ENCODE results near the gene FAM200C.

FAM200C gene

DNA sequence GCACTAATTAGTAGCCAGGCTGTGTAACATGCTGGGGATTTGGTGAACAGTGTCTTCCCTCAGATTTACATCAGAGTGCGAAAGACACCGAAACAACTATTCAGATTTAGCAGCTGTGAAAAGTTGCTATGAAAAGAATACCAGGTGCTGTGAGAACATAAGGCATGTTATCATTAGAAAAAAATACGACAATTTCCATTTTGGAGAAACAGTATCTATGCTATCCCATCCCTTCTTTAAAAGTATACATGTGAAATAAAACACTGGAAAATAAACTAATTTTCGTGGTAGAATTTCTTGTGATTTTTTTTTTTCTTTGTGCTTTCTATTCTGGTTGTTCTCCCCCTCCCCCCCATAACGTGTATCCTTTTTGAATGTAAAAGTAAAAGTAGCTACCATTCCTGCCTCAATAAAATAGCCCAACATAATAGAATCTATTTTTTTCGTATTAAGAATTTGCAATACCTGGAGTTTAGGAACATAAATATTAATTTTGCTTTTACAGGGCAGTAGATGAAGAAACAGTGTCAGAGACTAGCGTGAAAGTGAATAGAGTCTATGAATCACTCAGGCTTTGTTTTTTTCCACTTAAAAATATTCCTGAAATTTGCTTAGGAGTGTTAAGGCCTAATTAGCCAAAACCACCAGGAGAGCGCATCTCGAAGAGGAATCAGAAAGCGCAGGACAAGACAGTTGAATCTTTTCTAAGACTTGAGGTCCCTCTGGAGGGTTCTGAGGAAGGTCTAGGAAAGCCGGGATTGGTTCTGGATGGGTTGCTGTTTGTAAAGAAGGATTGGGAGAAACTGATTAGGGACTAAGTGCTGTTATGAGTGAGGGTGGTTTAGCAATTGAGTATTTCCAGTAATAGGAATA, 19.8 kb upstream of the FAM200C start:
- no peak for DNase-seq

DNA sequence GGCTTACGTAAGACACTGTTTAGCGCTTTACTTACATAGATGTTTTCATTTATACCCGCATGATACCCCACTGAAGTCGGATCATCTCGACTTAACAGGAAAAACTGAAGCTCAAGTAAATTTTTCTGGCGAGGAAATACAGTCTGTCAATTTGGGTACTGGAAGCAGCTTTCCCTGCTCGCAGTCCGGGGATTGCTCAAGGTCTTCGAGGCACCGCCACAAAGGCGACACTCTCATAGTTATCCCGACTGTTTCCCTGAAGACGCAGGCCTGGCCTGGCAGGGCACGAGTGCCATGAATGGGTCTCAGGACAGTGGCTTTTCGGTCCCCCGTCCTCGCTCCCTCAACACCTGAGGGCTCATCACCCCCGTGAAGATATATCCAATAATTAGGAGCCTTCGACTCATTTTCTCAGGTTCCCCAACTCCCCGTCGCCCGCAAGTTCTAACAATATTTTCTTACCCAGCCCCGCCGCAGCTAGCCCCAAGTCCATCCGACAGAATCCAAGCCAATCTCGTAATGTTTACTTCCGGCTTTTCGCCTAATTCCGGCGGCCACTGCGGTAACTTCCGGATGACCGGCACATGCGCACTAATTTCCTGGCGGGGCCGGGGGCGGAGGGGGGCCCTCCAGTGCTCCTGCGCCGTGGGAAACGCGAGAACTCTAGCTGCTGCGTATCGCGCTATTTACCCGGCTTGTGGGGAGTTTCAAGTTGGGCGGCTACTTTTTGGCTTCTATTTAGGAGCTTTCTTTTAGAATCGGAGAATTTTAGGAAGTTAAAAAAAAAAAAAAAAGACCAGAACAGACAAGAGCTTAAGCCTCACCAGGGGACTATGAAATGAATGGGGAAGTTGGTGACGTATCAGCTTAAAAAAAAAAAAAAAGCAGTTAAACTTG, 19.0 kb upstream of the FAM200C start, which contains the start of gene SLU7:
SLU7 (minus strand) TSS at position 521 of the 897 bp plus-strand sequence. CDS start 3,787 bp downstream, outside the sequence.
- DNase-seq = peak; percentile 92

DNA sequence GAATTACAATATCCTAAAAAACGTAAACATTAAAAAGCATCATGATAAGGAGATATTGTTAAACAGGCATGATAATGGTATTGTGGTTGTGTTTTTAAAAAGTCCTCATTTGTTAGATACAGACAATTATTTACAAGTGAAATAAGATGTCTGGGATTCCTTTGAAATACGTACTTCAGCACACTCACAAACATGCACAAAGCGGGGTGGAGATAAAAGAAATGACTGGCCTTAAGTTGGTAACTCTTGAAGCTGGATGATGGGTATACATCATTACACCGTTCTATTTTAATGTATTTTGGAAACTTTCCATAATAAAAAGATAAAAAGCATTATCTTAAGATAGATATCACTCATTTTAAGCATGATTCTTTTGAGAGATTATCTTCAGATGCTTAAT, 1.0 kb downstream of the FAM200C start:
- no peak for DNase-seq

DNA sequence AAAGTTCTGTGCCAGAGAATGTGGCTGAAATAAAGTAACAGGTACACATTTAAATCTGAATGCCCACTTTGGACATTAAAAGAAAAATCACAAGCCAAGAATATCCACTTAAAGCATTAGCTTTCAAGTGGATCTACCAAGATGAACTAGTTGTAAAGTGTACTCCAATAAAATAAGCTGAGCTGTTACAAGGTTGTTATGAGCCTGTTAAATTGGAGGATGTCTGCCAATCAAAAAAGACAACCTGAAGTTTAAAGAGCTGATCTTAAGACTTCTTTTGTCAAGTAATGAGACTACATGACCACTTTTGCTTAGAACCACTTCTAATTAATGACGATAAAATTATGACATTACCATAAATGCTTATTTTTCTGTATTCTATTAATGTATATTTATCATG, 2.4 kb downstream of the FAM200C start:
- DNase-seq = no peak

DNA sequence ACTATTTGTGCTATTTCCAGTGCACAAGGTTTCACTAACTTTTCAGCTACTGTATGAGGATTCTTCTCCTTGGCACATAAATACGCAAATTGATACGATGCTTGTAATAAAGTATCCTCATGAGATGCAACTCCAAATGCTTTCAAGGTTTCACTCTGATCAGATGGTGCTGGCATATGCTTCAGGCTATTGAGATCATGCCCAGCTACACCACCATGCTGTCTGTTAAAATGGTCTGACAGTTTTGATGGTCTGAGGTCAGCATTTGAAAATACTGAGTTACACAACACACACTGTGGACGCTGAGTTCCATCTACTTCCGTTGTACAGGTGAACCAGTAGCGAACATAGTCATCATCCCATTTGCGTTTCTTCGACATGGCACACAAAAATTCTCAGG, 4.7 kb downstream of the FAM200C start:
- DNase-seq = no peak

DNA sequence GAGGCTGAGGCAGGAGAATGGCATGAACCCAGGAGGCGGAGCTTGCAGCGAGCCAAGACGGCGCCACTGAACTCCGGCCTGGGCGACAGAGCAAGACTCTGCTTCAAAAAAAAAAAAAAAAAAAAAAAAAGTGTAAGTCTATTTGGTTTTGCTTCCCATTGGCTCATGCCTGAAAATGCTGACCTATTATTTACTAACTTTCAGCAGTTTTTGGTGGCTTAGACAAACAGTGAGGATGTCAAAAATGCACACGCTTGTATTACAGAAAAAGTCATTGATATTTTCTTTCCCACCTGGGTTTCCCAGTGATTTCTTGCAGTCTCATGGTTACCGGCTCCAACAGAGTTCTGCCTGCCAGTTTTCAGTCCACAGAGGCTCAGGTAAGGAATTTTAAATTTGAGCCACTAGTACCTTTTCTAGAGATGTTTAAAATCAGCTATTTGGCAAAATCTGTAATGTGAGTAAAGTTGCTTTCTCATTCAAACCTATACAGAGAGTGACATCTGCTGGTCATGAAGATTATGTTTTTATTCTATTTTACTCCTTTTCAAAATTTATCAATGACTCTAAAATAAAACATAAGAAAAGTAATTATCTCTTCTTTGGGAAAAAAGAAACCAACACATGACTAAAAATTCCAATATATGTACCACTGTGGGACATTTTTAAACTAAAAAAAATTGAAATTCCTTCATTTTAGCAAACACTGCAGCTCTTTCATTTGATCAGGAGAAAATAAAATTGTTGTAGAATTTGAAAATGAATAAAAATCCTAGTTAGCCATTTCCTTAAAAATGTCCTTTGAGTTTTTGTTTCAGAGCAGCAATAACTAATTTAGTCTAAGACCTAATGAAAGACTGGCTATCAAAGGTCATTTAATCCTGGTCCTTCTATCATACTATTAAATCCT, 8.8 kb downstream of the FAM200C start:
- DNase-seq = peak; percentile 61

DNA sequence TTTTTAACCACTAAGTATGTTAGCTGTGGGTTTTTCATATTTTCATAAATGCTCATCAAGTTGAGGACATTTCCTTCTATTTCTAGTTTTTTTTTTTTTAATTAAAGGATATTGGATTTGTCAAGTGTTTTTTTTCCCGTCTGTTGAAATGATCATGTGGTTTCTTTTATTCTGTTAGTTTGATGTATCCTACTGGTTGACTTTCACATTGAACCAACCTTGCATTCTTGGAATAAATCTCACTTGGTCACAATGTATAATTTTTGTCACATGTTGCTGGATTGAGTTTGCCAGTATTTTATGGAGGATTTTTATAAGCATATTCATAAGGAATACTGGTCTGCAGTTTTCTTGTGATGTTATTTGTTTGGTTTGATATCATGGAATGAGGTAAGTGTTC, 12.4 kb downstream of the FAM200C start:
- DNase-seq = no peak

DNA sequence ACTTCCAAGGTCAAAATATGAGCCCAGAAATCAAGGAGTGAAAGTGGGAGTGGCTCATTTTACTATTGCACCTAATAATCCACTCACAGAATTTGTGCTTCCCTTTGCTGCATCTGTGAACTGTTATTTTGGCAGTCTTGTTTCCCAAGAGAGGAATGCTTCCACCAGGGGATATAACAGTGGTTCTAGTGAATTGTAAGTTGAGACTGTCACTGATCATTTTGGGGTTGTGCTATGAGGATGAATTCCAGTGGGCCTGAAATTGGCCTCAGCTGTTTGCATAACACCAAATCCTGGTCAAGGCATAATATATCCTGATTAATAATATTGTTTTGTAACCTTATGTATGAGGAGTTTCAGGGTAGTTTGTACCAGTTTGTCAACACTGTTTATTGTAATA, 14.4 kb downstream of the FAM200C start:
- no peak for DNase-seq

DNA sequence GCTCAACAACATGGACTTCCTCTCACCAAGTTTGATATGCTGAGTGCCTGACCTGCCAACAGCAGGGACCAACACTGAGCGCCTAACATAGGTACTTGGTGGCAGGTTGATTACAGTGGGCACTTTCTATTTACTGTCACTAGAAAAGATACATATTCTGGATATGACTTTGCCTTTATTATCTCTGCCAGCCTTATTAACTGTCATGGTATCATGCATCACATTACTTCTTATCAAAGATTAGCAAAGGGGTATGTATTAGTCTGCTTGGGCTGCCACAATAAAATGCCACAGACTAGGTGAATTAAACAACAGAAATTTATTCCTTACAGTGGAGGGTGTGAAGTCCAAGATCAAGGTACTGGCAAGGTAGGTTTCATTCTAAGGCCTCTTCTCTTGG, 15.2 kb downstream of the FAM200C start:
- DNase-seq = peak; percentile 75

DNA sequence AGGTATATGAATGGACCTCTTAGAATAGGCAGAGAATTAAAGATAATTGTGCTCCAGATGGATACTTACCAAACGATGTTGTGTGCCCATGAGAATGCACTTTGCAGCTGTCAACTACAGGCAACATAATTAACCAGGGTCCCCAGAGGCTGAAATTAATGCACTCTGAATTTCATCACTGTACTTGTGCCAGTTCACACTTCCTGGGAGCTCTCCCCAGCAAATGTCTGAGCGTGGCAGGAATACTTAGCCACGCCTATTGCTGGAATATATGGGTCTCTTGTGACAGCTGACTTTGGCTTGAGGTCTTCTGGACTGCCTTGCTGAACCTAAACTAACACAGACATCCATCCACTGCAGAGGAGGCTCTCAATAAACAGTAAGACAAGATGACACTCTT, 17.5 kb downstream of the FAM200C start:
- no peak for DNase-seq

DNA sequence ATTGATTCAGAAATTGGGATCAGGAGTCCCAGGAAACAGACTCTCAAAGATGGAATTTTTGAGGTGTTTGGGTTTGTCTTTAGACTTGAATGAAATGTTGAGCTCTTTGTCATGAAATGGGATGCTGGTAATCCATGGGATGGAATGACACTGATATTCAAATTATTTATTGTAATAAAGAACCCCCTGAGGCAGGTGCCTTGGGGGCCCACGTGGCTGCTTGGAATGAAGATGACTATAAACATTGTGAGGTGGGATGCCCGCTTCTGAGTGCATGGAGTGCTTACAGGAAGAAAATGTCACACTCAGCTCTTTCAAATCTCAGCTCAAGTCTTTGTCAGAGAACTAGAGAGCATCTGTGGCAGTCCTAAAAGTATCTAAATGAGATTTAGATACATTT, 19.8 kb downstream of the FAM200C start:
- DNase-seq = no peak

DNA sequence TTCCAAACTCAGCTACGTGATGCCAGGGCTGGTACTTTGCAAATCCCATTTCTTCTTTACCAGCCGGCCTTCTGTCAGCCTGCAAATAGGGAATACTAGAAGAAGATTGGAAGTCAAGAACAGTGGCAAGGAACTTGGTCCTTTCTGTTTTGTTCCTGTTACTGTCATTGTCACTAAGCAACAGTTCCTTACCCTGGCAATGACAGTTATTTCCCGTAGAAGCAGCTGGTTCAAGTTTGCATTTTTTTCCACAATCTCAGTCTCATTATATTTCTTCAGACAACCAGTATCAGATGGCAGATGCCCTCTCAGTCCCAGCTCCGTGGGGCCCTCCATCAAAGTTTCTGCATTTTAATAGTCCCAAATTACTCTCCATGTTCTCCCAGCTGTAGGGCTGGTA, 20.3 kb downstream of the FAM200C start:
- DNase-seq = no peak

DNA sequence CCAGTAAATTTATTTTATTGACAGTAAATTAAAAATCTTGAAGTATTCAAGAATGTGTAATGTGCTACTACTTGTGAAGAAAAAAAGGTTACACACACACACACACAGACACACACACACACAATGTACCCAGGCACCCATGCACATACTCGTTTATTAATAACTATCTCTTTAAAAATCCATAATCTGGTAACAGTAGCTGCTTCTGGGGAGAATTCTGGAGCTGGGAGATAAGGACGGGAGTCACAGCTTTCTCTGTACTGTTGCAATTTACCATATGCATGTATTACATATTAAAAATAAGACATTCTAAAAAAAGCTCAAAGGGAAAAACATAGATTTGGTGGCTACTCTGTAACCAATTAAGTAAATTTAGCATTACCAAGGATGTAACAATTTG, 21.5 kb downstream of the FAM200C start:
- peak; percentile 88 for DNase-seq

DNA sequence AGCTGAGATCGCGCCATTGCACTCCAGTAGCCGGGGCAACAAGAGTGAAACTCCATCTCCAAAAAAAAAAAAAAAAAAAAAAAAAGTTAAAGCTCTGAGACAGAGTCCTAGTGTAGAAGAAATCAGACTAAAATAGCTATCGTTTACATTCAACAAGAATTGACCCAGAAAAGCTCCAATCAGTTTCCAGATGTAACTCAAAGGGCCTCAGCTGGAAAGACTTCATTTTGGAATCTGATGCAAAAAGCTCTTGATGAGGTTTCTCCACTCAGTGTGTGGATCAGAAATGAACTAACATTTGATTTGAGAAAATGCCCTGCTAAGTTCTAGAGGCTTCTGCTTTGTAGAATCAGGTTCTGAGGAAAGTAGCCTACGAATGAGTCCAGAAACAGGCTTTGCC, 22.2 kb downstream of the FAM200C start:
- DNase-seq = no peak

DNA sequence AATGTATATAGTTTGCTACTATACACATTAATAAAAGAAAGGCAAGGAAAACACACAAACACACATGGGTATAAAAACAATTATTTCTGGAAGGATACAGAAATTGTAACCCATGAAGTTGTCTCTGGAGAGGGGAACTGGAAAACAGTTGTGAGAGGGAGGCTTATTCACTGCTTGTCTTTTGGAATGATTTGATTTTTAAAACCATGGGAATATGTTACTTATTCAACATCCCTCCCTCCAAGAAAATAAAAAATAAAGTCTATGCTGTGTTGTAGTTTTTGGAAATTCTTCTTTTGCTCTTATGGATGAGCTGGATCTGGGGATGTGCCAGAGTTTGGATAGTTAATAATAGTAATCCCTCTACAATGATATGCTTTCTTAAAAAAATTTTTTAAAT, 23.4 kb downstream of the FAM200C start:
- no peak for DNase-seq

DNA sequence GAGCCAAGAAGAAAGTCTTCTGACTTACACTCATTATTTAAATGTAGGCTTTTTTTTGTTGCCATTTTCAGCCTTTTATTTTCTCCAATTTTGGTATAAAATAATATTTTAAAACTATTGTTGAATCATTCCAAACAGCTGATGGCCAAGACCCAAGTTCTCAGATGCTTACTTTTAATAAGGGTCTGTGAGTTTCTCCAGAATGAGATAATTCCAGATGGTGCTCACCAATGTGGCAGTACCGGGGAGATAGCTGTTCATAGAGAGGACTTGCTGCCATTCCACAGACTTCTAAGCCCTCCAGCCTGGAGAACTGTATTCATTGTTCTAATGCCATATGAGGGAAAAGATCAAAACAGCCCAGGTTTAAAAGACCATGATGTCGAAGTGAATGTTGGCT, 24.2 kb downstream of the FAM200C start:
- no peak for DNase-seq

DNA sequence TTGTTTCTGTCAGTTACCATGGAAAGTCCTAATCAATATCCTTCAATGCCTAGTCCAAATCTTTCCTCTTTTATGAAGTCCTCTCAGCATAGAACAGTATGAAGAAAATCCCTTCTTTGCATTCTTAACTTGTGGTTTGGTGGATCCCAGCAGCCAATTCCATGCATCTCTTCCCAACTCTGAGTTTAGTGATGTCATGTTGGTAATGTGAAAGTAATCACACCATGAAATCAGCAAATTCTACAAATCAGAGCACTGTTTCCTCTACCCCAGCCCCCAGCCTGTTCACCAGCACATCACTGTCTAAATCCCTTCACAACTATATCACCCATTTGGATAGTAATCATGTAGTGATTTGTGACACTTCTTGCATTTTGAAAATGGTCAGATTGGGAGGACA, 24.7 kb downstream of the FAM200C start:
- no peak for DNase-seq

DNA sequence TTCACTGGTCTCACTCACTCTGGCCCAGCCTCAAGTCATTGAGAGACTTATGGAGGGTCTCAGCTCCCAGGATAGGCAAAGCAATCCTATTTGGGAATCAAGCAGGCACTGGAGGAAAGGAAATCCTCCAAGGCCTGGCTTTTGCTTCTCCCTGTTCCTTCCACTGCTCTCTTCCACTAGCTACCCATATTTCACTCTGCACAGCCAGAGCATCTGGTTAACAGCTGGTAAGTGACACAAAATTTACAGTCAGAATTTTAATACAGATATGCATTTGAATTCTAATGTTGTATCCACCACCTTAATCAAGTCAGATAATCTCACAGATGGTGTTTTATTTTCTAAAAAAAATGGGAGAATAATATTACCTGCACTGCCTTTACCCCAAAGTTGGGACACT, 28.6 kb downstream of the FAM200C start:
- DNase-seq = no peak

DNA sequence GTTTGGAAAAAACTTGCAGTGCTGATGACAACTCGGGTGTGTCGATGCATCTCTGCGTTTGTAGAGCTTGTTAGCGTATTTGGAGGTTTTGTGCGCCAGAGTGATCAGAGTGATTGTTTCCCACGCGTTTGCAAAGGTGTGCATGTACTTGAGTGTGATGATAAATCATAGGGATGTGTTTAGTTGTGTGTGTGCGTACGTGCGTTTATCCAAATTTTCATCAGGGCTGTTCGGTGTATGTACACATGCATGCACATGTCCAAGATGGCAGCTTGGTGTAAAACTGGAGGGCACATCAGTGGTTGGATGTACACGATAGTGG, 29.2 kb downstream of the FAM200C start:
- DNase-seq = no peak

DNA sequence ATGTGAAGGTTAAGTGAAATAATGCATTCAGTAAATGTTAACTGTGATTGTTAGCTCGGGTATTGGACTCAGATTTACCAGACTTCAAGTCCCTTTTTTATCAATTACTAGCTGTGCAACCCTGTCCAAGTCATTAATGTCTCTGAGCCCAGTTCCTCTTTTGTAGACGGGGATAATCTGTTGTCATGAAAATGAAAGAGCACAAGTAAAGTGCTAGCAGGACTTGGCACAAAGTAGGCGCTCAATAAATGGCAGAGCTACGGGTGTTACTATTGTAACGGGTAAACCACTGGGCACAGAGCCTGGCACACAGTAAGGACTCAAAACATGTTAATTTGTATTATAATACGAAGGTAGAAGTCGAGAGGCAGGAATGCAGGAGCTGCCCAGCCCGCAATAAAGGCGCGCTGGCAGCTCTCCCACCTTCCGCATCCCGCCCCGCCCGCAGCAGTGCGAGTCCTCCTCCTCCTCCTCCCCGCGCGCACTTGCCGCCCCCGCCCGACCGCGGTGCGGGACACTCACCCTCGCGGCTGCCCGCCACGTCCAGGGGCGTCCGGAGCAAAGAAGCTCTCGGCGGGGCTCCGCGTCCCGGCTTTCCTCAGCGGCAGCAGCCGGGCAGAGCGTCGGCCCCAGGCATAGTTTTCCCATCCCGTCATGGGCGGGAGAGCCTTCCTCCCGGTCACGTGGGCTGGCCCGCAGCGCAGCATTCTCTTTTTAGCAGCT, 29.7 kb downstream of the FAM200C start, which contains the start of gene C1QTNF2:
C1QTNF2 (minus strand) TSS at position 637 of the 723 bp plus-strand sequence. CDS start 15,615 bp downstream, outside the sequence.
- DNase-seq = no peak

DNA sequence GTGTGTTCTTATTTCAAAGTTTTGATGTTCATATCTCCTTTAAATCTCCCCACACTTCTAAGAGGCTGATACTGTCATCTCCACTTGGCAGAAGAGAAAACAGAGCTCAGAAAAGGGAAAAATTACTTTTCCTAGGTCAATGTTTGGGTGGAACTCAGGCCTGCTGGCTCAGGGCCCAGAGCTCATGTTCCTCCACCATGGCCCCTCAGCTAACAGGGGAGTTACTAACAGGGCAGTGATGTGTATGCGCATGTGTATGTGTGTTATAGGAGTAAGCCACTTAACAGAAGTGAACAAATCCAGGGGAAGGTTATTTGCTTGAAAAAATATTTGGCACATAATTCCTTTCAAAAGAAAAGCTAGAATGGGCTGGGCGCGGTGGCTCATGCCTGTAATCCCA, 32.0 kb downstream of the FAM200C start:
- DNase-seq = no peak

DNA sequence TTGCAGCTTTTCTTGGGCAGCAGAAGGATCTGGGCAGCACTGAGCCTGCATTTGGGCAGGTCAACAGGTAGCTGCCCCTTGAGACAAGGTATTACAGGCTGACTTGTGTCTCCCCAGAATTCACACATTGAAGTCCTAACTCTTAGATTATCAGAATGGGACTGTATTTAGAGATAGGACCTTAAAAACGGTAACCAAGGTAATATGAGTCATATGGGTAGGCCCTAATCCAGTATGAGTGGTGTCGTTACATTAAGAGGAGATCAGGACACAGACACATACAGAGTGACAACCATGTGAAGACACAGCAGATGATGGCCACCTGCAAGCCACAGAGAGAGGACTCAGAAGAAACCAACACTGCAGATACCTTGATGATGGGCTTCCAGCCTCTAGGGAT, 32.6 kb downstream of the FAM200C start:
- DNase-seq = peak; percentile 47
